CD4-positive, alpha-beta T cell treated with Interleukin-15 for 1 hour (primary cell): Measurements from ENCODE around the gene NPHP4.

ENCODE experiments used
- DNase-seq: peaks from one replicate; pipeline ENCODE4 v3.0.0-alpha.2; 2020

NPHP4 gene

DNA sequence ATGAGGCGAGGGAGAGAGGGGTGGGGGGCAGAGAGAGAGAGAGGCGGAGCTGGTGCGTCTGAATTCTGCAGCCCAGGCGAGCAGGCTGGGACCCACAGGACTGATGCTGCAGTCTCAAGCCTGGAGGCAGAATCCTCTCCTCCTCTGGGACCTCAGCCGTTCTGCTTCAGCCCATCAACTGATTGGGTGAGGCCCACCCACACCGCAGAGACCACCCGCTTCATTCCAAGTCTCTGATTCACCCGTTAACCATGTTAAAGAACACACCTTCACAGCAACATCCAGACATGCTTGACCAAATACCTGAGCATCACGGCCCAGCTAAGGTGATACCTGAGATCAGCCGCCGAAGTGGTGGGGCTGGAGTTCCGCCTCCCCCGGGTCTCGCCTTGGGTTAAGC lies 147.8 kb downstream of the NPHP4 start:
- DNase-seq: no peak

GRCh38 chr1:5843521-5844096 lies 148.6 kb downstream of the NPHP4 start:
- DNase-seq: no peak

DNA sequence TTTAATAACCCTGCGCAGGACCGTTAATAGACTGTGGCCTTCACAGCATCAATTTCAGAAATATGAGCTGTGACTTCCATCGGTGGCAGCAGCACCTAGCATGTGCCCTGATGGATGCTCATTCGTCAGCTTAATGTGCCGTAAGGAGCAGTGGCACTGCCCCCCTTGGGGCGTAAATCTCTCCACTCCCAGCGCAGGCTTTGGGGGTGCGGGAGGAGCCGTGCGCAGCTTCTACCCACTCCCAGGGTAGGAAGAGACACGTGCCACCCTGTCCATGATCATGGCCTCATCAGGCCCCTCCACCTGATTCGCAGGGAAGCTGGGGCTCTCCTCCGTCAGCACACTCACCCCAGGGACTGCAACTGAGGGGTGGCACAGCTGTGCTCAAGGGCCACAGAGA lies 149.5 kb downstream of the NPHP4 start:
- DNase-seq: no peak

- DNase-seq: no peak
Observed at GRCh38 chr1:5840551-5841001, 151.6 kb downstream of the NPHP4 start.

DNA sequence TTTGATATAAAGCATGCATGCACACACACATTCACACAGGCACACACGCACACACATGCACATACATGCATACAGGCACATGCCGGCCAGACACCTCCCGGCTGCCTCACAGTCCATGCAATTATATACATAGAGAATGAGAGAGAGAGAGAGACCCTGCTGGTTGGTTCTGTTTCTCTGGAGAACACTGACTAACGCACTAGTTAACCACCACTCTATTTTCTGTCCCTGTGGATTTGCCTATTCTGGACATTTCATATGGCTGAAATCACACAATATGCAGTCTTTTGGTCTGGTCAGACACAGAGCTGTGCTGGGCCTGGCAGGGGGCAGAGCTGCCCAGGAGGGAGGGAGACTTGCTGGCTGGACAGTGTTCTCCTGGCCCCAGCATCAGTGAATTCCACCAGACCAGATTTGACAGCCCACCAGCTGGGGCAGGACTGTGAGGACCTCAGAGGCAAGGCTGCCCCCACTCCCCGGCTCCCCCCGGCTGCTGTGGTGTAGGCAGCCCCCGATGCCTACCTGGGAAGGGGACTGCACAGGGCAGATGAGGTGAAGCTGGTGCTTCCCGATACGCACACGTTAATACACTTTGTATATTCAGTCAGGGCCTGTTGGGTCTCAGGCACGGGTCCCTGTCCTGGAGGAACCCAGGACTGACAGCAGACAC lies 152.2 kb downstream of the NPHP4 start:
- no peak for DNase-seq

GRCh38 chr1:5839161-5839880 lies 152.9 kb downstream of the NPHP4 start:
- no peak for DNase-seq

GRCh38 chr1:5837976-5838653 lies 154.1 kb downstream of the NPHP4 start:
- DNase-seq: no peak

DNA sequence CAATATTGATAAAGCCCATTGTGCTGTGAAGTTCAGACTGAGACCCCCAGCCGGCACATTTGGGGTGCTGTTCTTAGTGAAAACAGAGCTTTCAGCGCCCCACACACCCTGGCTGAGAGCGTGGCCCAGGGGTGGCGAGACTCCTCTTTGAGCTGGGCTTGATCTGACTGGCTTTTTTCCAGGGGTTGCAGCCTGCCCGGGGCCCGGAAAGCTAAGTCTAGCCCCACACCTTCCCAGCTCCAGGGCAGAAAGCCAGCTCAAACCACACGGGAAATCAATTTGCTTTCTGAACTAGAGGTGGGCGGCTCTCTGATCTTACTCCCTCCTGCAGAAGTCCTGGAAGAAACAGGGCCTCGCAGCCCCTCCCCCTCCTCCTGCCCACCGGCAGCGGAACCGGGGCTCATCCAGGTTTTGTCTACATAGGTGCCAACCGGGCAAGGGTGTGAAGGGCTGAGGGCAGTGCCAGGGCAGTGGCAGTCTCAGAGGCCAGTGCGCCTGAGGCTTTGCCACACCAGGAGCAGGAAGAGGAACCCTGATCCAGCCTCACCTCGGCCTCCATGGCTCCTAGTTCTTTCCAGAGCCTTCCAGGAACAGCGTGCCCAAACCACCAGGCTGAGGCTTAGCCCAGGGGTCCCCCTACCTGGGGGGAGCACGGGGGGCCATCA lies 155.3 kb downstream of the NPHP4 start:
- DNase-seq: no peak

- DNase-seq: no peak
Observed at GRCh38 chr1:5835179-5835562, 157.1 kb downstream of the NPHP4 start.

- no peak for DNase-seq
Observed at GRCh38 chr1:5834477-5835178, 157.6 kb downstream of the NPHP4 start.

DNA sequence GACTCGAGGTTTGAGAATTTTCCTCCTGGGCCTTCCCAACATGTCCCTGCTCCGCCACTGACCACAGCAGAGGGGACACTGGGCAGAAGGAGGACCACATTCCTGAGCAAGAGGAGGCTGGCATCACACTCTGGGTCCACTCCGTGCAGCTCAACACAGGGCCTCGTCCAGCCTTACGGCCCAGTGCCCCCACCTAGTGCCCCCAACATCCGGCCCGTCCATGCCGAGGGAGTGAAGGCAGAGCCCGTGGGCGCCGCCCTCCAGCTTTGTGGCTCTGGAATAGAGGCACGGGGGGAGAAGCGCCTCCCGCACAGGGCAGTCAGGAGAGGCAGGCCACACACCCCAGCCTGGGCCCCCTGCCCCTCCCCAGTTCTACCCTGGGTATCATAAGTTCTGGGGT lies 158.3 kb downstream of the NPHP4 start:
- no peak for DNase-seq

GRCh38 chr1:5832916-5833895 lies 159.0 kb downstream of the NPHP4 start:
- DNase-seq: no peak

GRCh38 chr1:5831600-5832335 lies 160.5 kb downstream of the NPHP4 start:
- no peak for DNase-seq

GRCh38 chr1:5830771-5831599 lies 161.2 kb downstream of the NPHP4 start:
- no peak for DNase-seq

DNA sequence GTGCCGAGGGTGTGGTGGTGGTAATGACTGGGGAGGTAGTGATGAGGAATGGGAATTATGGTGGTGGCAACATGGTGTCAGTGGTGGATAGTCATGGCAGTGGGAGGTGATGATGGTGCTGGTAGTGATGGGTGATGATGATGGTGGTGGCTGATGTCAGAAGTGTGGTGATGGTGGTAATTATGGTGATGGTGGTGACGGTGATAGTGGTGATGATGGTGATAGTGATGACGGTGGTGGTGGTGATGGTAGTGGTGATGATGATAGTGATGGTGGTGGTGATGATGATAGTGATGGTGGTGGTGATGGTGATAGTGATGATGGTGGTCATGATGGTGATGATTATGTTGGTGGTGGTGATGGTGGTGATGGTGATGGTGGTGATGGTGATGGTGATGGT lies 162.8 kb downstream of the NPHP4 start:
- DNase-seq: no peak

DNA sequence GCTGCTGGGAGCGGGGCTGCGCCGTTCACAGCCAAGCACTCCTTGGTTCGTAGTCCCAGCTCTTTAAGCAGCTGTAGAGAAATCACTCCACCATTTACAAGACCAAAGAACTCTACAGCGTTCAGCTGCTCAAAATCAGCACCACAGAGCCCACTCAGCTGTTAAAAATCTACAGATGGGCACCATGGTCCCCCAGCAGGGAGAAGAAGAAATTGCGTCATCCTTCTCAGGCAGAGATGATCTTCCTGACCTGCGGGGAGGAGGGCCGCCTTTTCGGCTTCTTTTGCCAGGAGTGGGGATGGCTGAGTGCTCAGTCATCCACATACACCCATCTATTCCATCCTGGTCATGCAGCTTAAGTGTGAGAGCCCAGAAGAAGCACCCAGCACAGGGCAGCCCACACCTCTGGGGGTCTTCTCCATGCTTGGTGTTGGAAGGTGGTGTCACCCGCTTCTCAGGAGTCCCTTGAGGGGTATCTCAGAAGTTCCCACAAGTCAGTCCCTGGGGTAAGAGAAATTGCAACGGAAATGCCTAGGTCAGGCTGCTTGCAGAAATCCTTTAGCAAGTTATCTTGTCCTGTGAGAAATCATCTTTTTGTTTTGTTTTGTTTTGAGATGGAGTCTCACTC lies 163.8 kb downstream of the NPHP4 start:
- no peak for DNase-seq

DNA sequence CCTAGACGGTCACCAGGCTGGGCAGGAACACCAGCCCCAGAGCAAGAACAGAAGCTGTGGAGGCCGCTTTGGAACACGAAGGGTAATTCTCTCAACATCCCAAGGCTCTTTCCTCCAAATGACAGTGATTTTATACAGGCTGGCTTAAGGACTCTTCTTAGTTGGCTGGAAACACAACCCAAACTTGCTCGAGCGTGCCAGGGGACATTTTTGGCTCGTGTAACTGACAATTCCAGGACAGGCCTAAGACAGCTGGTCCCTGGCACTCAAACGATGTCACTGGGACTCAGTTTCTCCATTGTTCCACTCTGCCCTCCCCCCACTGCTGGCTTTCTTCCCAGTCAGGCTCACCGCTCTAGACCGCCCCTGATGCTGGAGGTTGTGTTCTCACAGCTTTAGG lies 164.7 kb downstream of the NPHP4 start:
- DNase-seq: no peak

GRCh38 chr1:5826601-5827000 lies 165.6 kb downstream of the NPHP4 start:
- no peak for DNase-seq

DNA sequence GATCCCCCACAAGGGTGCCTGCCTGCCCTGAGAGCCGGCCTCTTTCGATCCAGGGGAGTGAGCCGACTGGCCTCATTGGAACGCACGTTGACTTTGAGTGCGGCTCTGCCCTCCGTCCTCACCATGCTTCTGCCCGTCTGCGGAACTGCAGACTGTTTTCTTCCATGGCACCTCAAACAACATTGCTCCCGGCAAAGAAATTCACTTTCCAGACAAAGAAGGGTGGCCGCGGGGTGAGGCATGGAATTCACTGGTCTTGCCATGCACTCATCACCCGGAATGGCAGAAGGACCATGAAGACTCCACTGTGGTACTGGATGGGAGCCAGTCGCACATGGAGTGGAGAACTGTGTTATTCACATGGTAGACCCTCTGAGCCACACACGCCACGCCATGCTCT lies 169.5 kb downstream of the NPHP4 start:
- no peak for DNase-seq
